PC-3 (cell line): Measurements from ENCODE around the gene RASAL2.

Source experiments
- CTCF ChIP-seq: fragments of 300-600 bp; sonication (generic); conservative IDR thresholded peaks from 2 replicates; pipeline ENCODE4 v1.5.1; 2017; ENCODE audit warnings: antibody characterized with exemption, low read depth, mild to moderate bottlenecking, low read length
- EZH2 ChIP-seq: fragments of 300-600 bp; sonication (generic); IDR thresholded peaks from one replicate; pipeline ENCODE4 v1.6.1; 2017; ENCODE audit warnings: antibody characterized with exemption, mild to moderate bottlenecking, low read length; ENCODE audit not compliant: unreplicated experiment
- EZH2phosphoT487 ChIP-seq: fragments of 300-600 bp; sonication (generic); IDR thresholded peaks from 2 replicates; pipeline ENCODE4 v1.6.1; 2018; ENCODE audit warnings: mild to moderate bottlenecking, antibody characterized with exemption, low read length, borderline replicate concordance

DNA sequence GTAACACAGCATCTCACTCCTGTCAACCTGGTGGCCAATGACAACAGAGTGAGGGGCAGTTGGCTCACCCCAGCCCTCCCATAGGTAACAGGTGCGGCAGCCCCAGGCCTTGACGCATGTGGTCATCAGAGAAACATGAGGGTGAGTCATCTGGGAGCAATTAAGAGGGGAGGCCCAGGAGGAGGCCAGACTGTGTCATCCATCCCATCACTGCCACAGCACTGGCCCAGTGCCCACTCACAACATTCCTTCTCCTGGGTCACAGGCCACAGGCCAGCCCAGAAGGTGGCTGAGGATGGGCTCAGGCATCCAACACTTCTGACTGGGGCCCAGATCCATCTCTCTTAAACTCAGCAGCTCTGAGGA is 436.1 kb downstream of the RASAL2 start:
- TF ChIP-seq EZH2phosphoT487: no peak
- TF ChIP-seq CTCF: no peak
- TF ChIP-seq EZH2: no peak
